HG03558 (cell line): ENCODE results near the gene LRMDA.

Source experiments
- ATAC-seq: cut with Tn5 transposase; IDR thresholded peaks from one replicate; pipeline ENCODE4 v1.9.1; 2021; ENCODE audit warnings: moderate number of reproducible peaks; ENCODE audit not compliant: unreplicated experiment; ENCODE audit errors: extremely low read depth

Gene LRMDA

GRCh38 chr10:75776738-75777504 is 345.5 kb downstream of the LRMDA start:
- ATAC-seq = no peak

DNA sequence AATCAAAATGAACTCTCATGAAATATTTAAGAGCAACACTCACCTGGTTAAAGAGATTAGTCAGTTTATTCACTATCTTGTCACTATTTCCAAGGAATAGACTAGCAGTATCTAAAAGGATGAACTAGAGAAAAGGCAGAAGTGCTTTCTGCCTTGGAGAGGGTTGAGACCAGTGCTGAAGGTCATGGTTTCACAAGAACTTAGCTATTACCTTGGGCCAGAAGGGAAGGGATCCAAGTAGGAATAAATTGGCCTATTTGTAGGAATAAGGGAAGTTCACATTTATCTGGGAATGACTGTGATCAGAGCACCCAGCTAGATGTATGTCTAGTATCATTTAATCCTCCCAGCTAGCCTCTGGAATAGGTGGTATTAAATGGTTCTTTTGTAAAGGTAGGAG is 347.2 kb downstream of the LRMDA start:
- no peak for ATAC-seq

GRCh38 chr10:75779276-75779675 is 347.9 kb downstream of the LRMDA start:
- ATAC-seq = no peak

- ATAC-seq = no peak
Measured at GRCh38 chr10:75782463-75783248, 351.2 kb downstream of the LRMDA start.

DNA sequence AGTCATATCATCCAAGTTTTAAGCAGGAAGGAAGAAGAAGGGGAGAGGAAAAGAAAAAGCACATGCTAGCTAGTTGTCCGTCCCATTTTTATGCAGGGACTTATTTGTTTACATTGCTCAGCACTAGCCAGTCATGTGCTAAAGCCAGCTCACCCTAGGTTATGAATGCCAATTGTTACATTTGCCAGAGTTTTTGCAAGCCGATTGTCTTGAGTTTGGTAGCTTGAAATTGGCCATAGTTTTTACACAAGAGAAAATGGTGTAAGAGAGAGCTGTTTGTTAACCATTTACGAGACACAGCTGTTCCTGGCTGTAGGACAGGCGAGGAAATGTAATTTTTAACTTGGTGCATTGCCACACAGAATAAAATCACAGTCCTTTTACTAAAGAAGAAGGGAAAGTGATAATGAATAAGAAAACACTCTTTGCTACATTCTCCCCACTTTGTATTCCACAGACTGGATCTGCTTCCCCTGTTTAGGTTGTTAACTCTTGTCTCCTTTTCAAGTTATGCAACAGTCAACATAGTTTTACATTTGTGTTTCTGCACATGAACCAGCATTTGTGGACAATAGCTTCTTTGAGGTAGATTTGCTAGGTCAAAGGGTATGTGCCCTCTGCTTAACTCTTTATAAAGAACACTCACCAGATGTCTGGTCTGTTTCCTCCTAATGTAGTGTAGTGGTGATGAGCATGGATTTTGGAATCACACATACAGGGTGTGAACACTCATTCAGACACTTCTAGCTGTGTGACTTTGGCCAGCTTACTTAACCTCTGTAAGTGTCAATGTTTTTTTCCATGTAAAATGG is 357.2 kb downstream of the LRMDA start:
- no peak for ATAC-seq

DNA sequence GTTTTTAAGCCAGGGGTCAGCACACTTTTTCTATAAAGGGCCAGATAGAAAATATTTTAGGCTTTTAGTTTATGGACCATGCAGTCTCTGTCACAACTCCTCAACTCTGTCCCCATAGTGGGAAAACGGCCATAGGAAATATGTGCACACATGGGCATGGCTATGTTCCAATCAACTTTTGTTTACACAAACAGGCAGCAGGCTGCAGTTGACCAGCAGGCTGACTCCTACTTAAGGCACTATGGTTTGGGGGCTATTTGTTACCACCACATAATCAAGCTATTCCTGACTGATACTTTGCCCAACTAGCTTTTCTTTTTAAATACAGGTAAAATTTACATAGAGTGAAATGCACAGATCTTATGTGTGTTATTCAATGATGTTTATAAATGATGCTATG is 362.4 kb downstream of the LRMDA start:
- ATAC-seq = no peak

- no peak for ATAC-seq
Measured at GRCh38 chr10:75801121-75801520, 369.7 kb downstream of the LRMDA start.

GRCh38 chr10:75801661-75802060 is 370.2 kb downstream of the LRMDA start:
- no peak for ATAC-seq

DNA sequence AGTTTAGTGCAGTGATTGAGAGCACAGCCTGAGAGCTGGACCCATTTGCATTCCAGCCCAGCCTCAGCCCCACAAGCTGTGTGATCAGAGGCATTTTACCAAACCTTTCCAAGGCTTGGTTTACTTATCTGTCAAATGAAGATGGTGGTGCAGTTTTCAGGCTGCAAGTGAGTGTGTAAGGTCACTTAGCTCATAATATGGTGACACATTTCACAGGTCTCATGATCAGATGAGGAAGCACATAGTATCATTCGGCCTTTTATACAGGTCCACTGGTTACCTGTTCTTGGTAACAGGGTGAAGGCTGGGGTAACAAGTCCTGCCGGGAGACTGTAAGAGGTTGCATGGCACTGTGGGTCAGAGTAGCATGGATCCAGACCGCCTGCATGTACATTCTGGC is 371.7 kb downstream of the LRMDA start:
- no peak for ATAC-seq

DNA sequence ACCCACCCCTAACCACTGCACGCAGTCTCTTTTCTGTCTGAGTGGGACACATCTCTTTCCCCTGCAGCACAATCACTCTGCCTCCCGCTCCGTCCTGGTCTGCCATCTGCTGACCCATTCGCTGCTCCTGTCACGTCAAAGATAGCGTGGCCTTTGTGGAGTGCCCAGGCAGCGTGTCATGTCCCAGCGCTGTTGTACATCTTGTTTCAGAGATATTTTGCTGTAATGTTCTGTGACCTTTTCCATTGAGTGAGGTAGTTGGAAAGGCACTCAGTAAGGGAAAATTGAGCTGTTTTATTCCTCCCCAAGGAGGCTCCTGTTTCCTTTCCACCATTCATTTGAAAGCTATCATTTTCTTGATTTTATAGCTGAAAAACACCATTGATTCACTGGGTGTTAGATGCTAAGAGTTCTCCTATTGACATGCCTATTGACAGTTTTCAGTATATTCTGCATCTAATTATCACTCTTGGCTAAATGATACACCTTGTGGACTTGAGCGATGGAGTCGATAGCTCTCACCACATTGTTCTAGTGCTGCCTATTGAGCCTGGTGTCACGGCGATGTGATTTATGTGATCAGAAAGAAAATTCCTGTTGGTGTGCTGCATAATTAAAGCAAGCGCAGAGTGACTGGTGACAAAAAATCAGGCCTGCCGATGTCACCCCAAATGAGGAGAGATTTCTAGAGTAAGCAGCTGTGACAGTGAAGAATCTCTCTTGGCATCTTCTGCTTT is 372.6 kb downstream of the LRMDA start:
- no peak for ATAC-seq

DNA sequence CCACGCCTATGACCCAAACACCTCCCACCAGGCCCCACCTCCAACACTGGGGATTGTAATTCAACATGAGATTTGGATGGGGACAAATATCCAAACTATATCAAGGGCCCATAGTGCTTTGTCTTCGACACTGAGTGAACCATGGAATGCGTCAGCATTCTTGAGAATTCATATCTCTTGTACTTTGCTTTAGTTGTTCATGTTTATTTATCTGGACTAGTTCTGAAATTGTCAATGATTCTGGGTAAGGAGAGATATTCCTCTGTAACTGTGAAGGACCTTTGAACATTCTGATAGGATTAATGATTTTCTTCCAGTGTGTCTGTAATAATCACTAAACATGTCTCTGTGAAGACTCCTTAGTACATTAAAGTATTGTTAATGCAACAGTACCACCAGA is 374.8 kb downstream of the LRMDA start:
- no peak for ATAC-seq

DNA sequence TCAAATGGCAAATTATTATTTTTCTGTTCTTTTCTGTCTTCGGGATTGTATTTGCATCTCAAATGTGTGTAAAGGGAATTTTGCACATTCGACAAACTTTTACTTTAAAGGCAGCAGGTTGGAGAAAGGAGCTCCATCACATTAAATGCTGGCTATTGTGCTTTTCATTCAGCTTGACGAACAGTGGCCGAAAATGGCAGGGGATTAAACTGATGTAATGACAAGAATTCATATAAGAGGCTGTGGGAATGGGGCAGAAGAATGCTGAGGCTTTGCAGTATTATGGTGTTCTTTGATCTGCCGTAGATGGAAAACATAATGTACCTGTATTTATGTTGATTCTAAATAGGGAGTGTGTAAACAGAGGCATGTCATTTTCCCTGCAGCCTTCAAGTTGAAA is 376.0 kb downstream of the LRMDA start:
- ATAC-seq = no peak

DNA sequence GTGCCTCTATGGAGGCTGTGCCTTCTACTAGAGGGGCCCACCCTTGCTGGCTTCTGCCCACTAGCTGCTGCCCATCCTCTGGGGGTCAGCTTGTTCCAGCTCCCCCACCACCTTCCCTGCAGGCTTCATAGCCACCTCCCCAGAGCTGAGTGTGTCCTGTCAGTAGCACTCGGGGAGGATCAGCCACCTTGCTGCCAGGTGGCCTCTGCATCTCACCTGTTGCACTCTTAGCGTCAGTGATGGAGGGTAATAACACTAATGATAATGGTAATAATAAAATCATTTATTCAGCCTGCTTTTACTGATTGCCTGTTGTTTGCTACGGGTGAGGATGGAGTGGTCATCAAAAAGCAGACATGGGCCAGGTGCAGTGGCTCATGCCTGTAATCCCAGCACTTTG is 377.6 kb downstream of the LRMDA start:
- no peak for ATAC-seq

- no peak for ATAC-seq
Measured at GRCh38 chr10:75814014-75814413, 382.6 kb downstream of the LRMDA start.

DNA sequence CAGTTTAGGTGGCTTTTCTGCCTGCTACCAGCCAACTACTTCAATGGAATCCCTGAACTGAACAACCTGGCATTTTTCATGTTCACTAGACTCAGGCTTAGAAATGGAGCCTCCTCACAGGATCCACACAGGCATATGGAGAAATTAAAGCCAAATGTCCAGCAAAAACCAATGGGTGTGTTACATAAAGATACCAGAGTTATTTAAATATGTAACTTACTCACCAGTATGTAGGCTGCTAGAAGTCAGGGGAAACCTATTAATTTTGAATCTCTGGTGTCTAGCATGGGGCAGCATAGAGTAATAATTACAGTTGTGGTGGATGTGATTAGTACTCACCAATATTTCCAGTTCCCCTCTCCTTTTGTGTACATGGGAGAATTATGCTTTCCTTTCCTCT is 383.6 kb downstream of the LRMDA start:
- no peak for ATAC-seq

DNA sequence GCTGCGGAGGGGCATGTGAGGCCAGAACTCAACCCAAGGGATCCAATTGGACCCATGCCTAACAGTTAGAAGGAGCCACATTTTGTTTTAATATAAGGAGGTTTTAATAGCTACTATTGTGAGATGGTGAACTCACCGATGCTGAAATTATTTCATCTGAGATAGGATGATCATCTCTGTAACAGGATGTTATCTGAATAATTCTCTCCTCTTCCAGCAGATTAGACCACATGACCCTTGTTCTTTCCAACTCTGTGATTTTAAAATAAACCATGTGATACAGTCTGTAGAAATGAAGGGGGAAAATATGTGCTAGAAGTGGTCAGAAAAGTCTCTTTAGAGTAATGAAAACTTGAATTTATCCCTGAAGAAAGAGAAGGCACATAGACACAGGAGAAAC is 385.8 kb downstream of the LRMDA start:
- no peak for ATAC-seq

- ATAC-seq = no peak
Measured at GRCh38 chr10:75818552-75818951, 387.1 kb downstream of the LRMDA start.

DNA sequence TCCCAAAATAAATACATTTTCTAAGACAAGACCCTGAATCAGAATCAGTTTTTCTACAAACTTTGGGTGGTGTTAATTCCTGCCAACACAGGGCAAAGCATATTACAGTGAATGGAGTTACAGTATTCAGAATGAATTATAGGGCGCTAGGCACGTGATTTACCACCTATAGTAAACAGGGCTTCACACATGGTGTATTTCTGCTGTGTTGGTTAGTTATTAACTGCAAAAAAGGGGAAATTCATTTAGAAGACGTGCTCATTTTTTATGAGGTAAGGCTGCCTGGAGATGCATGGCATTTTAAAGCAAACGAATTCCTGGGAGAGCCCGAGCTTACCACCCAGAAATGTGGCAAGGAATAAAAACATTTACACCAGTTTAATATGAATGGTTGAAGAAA is 393.8 kb downstream of the LRMDA start:
- no peak for ATAC-seq

GRCh38 chr10:75825661-75826060 is 394.2 kb downstream of the LRMDA start:
- ATAC-seq = no peak

DNA sequence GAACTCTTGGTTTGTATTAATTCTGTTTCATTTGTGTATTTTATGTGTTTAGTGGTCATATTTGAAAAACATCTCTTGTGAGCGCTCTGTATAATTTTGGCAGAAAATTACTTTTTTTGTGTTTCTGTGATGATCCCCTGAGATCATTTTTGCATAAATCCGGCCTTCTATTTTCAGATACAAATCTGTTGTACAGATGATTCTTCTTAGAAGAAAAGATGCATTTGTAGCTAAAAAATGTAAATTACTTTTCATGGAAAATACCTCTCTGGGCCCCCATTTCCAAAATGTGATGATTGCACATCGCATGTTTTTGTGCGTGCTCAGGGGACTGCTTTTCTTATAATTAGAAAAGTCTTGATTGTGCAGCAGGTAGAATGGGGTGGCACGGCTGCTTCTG is 395.4 kb downstream of the LRMDA start:
- ATAC-seq = no peak
